Large intestine (tissue), 3 donors: ENCODE results near the gene NLN. TPM values are rescaled to one million over a fixed set of nuclear protein-coding genes. Genes with fewer than 3 reads are reported as not detected.

Experiments used
- DNase-seq, 2 donors: peaks; one replicate each; pipeline versions ENCODE4 v3.0.0 to v3.0.0-alpha.2; 2013
- H3K27ac ChIP-seq: one replicate; pipeline ENCODE4 v1.5.1; 2013; ENCODE audit warnings: low read length
- H3K27me3 ChIP-seq: 2 replicates; pipeline ENCODE4 v1.6.1; 2013; ENCODE audit warnings: low read length; ENCODE audit not compliant: control insufficient read depth, insufficient read depth
- H3K36me3 ChIP-seq: 2 replicates; pipeline ENCODE4 v1.6.1; 2013; ENCODE audit warnings: low read length; ENCODE audit not compliant: control insufficient read depth, insufficient read depth
- H3K4me1 ChIP-seq: one replicate; pipeline ENCODE4 v1.6.1; 2013; ENCODE audit warnings: low read length; ENCODE audit not compliant: control insufficient read depth, insufficient read depth
- H3K4me3 ChIP-seq: one replicate; pipeline ENCODE4 v1.5.1; 2013; ENCODE audit warnings: low read length
- H3K9me3 ChIP-seq: one replicate; pipeline ENCODE4 v1.6.1; 2013; ENCODE audit warnings: mild to moderate bottlenecking, low read depth, low read length, moderate library complexity; ENCODE audit not compliant: control insufficient read depth
- WGBS: methylation state at CpG from one replicate; pipeline ENCODE4 v1.1.5; 2013; ENCODE audit warnings: low lambda C conversion rate; ENCODE audit not compliant: insufficient coverage; 5-methylcytosine and 5-hydroxymethylcytosine counted together
- polyA plus RNA-seq: library from polyadenylated mRNA; unstranded; fragments of 120-200 nt; gene quantifications from one replicate; pipeline ENCODE4 v1.2.1, GENCODE V29; 2013

Gene NLN
- polyA plus RNA-seq, 1 donor: 11.8 TPM

DNA sequence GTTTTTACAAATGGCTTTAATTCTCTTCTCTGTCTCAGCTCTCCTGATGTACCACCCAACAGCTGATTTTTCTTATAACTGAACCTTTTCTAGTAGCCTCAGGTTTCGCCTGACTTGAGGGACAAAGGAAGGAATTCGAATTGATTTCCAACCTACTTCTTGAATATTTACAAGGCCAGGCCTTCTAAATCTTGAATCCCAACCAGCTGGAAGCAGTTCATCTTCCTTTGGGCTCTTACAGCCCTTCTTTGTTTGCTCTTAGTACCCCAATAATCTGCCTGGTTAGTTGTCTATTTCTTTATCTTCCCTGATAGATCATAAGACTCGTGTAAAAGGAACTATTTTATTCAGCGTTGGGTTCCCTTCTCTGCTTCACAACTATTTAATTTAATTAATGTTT, 95.9 kb downstream of the NLN start:
- Histone ChIP-seq H3K36me3 (no peaks in the 10 kb centered on the region), H3K9me3 (no peaks in the 10 kb centered on the region), H3K4me1 (peaks cover 32% of the 10 kb centered on the region), H3K27me3 (no peaks in the 10 kb centered on the region), H3K4me3 (no peak overlapping the region), H3K27ac (peak overlapping the region; percentile 73)
- WGBS: 100% methylated on average over 1 of the region's 4 CpGs
- DNase-seq: no peak

DNA sequence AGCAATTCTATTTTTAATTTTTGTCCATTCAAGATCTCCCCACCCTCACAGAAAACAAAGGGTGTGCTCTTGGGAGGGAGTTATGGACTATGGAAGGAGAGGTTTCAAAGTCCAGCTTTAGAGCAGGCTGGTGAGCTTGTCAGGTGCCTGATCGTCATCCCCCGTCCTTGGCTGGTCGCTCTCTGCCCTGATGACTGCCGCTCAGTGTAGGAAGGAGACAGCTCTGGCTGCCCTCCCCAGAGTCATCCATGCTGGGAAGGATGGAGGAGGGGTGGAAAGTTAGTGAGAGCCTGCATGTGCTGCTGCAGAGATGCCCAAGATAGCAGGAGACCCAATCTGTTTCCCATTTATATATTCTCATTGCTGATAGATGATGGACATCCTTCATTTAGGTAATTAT, 96.6 kb downstream of the NLN start:
- Histone ChIP-seq H3K36me3 (no peaks in the 10 kb centered on the region), H3K4me3 (no peak overlapping the region), H3K27ac (peak overlapping the region; percentile 73), H3K9me3 (no peaks in the 10 kb centered on the region), H3K27me3 (no peaks in the 10 kb centered on the region), H3K4me1 (peaks cover 30% of the 10 kb centered on the region)
- peak; percentile 92 to 96 for DNase-seq
- no CpG with 5 or more reads among the region's 4 CpGs for WGBS

DNA sequence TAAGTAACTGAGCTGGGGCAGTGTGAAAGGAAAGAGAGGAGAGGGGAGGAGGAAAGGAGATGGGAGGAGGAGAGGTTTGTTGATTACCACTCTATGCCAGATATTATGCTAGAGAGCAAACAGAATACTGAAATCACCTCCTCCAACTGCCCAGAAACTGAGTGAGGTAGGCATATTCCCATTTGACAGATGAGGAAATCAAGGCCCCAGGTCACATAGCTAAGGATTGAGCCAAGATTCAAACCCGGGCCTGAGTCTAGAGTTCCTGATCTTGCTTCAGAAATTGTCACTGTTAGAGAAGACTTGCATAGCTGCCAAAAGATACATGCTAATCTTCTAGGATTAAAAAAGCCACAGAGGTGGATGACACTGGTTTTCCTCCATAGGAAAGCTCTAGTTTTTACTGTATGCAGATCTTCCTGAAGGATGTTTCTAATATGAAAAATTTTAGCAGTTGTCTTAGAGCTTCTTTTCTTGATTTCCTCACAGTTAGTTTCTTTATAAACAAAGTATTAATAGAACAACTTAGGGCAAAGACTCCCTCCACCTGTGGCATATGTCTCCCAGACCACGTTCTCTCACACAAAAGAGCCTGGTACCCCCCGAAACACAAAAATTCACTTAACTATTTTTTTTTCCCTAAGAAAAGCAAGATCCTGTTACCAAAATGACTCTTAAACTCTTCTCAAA, 97.4 kb downstream of the NLN start:
- no peak for DNase-seq
- Histone ChIP-seq H3K27me3 (no peaks in the 10 kb centered on the region), H3K9me3 (no peaks in the 10 kb centered on the region), H3K4me3 (no peak overlapping the region), H3K36me3 (no peaks in the 10 kb centered on the region), H3K27ac (peak overlapping the region; percentile 73), H3K4me1 (peaks cover 33% of the 10 kb centered on the region)
- WGBS: 83% methylated on average over 1 of the region's 3 CpGs

DNA sequence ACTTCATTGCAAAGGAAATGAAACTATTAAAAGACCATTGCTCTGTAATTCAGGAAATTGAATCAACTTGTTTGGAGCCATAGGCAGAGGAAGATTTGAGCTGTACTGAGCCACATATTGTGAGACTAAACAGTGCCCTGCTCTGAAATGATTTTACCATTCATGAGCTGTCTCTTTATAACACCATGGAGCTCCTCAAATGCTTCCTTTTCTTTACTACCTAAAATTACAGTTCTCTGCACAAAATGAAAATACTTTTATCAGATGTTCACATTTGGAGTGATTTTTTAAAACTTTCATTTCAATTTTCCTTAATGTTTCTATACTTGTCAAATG, 97.9 kb downstream of the NLN start:
- H3K9me3 ChIP-seq: no peaks in the 10 kb centered on the region
- H3K27ac ChIP-seq: peak overlapping the region; percentile 73
- H3K36me3 ChIP-seq: no peaks in the 10 kb centered on the region
- H3K27me3 ChIP-seq: no peaks in the 10 kb centered on the region
- H3K4me1 ChIP-seq: peaks cover 37% of the 10 kb centered on the region
- no peak for DNase-seq
- H3K4me3 ChIP-seq: no peak overlapping the region

DNA sequence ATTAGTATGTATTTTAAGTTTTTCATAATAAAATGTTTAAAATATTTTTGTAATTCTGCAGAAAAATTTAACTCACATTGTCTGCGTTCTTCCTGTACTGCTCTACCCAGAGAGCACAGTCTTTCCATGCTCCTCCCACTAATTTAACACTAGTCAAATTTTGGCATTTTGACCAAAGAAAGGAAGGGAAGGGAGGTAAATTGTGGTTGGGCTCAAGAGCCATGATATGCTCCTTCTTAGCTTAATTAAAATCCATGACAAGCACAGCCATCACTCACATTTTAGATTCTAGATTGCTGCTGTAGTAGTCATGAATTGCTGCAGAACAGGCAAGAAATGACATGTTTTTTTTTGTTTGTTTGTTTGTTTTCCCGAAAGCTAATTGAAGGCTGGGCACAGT, 98.4 kb downstream of the NLN start:
- no peak overlapping the region for H3K4me3 ChIP-seq
- WGBS: no CpG with 5 or more reads among the region's 2 CpGs
- no peaks in the 10 kb centered on the region for H3K27me3 ChIP-seq
- H3K9me3 ChIP-seq: no peaks in the 10 kb centered on the region
- no peak for DNase-seq
- peaks cover 42% of the 10 kb centered on the region for H3K4me1 ChIP-seq
- no peaks in the 10 kb centered on the region for H3K36me3 ChIP-seq
- no peak overlapping the region for H3K27ac ChIP-seq

DNA sequence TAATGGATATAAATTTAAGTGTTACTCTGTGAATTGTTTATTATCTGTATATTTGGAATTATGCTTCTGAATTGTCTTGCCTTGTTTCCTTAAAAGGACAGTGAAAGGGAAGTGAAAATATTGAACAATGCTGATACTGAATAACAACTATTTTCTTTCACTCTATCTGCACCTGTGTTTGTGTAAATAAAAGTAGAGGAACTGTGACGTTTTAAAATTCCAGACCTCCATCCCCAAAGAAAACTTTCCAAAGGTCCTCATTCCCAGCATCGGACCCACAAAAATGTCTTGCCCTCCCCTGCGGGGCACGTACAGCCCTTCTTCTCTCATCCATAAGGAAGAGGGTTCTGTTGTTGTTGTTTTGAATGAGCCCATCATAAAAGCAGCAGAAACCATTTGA, 100.0 kb downstream of the NLN start:
- no peak for DNase-seq
- peaks cover 53% of the 10 kb centered on the region for H3K4me1 ChIP-seq
- no peaks in the 10 kb centered on the region for H3K9me3 ChIP-seq
- H3K27me3 ChIP-seq: no peaks in the 10 kb centered on the region
- no peaks in the 10 kb centered on the region for H3K36me3 ChIP-seq
- H3K27ac ChIP-seq: peak overlapping the region; percentile 91
- H3K4me3 ChIP-seq: no peak overlapping the region
- WGBS: no CpG with 5 or more reads among the region's 4 CpGs

DNA sequence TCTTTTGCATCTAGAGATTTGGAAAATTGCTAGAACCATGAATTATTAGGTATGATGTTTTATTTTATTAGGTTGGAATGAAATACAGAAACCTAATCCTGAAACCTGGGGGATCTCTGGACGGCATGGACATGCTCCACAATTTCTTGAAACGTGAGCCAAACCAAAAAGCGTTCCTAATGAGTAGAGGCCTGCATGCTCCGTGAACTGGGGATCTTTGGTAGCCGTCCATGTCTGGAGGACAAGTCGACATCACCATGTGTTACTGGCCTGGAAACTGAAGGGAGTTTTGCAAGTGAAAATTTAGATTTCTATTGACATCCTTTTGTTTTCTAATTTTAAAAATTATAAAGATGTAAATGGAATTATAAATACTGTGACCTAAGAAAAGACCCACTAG, 100.7 kb downstream of the NLN start:
- no peak for DNase-seq
- peak overlapping the region; percentile 91 for H3K27ac ChIP-seq
- 87% methylated on average over 3 of the region's 6 CpGs for WGBS

DNA sequence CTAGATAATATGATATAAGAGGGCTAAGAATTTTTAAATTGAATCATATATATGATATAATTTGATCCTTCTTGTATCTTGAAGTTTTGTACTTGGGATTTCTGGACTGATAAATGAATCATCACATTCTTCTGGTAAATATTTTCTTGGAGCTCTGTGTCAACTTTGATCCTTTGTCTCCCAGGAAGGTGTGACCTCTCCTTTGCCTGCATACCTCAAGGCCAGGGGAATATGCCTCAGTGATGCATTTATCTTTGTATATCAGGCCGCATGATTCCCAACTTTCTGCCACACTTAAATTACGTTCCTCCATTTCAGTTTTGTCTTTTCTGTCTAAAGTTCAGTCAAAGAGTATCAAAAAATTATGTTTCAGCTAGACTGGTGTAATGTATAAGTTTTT, 101.2 kb downstream of the NLN start:
- Histone ChIP-seq H3K27me3 (no peaks in the 10 kb centered on the region), H3K9me3 (no peaks in the 10 kb centered on the region), H3K4me3 (no peak overlapping the region), H3K27ac (peak overlapping the region; percentile 91), H3K36me3 (no peaks in the 10 kb centered on the region), H3K4me1 (peaks cover 48% of the 10 kb centered on the region)
- WGBS: no CpG with 5 or more reads among the region's 2 CpGs
- peak; percentile 50 to 67 for DNase-seq

More for the DNA sequence above, 100.7 kb downstream of the NLN start:
- H3K4me3 ChIP-seq: no peak overlapping the region
- no peaks in the 10 kb centered on the region for H3K27me3 ChIP-seq
- no peaks in the 10 kb centered on the region for H3K36me3 ChIP-seq
- no peaks in the 10 kb centered on the region for H3K9me3 ChIP-seq
- peaks cover 53% of the 10 kb centered on the region for H3K4me1 ChIP-seq

DNA sequence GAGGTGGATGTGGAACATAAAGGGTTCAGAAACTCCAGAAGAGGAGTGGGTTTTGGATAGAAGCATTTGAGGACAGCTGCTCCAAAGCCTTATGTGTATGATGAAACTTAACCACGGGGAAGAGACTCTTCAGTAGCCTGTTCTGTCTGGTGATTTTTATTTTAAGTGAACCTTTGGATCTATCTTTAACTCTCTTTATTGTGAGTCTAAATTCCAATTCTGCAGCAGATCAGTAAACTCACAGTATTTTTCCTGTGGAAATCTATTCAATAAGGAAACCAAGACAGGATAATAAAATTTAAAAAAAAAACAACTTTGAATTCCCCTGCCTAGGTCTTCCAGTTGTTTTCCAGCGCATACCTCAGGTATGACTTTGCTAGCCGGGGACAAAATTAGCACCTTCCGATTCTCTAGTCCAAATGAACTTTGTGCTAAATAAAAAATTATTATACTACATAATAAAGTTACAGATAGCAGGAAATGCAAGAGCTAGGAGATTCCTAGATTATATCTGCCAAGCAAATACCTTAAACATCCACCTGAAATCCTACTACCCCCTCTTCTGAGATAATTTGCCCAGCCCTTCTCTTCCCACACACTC, 101.9 kb downstream of the NLN start:
- peaks cover 43% of the 10 kb centered on the region for H3K4me1 ChIP-seq
- 16% methylated on average over 3 of the region's 4 CpGs for whole genome bisulfite sequencing
- DNase-seq: peak; percentile 57 to 82
- no peaks in the 10 kb centered on the region for H3K27me3 ChIP-seq
- H3K27ac ChIP-seq: peak overlapping the region; percentile 91
- H3K9me3 ChIP-seq: no peaks in the 10 kb centered on the region
- no peaks in the 10 kb centered on the region for H3K36me3 ChIP-seq
- H3K4me3 ChIP-seq: no peak overlapping the region

DNA sequence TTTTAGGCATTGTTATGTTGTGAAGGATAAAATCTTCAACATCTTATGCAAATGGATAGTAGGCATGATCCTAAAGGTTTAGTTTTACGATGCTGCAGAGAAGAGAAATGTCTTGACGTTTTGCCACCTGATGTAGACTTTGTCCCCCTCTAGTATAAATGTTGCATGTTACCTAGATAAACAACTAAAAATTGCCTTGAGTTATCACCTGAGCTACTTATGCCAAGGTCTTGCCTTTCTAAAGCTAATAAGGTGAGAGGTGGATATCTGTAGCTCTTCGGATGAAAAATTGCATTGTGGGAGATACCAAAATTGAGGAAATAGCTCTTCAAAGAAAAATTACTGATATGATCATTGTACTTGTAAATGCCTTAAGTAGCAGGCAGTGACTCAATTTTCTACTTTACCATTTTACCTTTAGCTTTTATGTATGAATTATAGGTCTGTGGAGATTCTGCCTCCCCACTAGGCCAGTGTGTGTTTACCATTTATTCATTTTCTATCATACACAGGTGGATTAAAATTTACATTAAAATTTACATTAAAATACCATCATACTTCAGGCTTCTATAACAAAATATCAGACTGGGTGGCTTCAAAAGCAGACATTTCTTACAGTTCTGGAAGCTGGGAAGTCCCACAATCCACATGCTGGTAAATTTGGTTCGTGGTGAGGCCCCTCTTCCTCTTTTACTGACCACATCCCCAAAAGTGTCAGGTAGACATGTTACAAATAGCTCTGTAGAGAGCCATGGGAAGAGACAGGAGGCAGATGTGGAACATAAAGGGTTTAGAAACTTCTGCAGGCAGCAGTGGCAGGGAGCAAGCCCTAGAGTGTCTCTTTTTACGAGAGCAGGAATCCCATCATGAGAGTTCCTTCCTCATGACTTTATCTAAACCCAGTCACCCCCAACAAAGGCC, 103.7 kb downstream of the NLN start:
- peak overlapping the region; percentile 91 for H3K27ac ChIP-seq

More for the DNA sequence above, 103.7 kb downstream of the NLN start:
- no peaks in the 10 kb centered on the region for H3K9me3 ChIP-seq
- 33% methylated on average over 1 of the region's 5 CpGs for WGBS
- no peaks in the 10 kb centered on the region for H3K27me3 ChIP-seq
- peaks cover 39% of the 10 kb centered on the region for H3K4me1 ChIP-seq
- no peaks in the 10 kb centered on the region for H3K36me3 ChIP-seq
- no peak overlapping the region for H3K4me3 ChIP-seq
- peak; percentile 83 to 92 for DNase-seq
